Measurements from ENCODE around the gene HIGD1C.
"Not testable (repeated sequence)": the region's sequence is repeated elsewhere in the genome, so short reads cannot be mapped to it uniquely, and the experiment has no call there.

HIGD1C gene

DNA sequence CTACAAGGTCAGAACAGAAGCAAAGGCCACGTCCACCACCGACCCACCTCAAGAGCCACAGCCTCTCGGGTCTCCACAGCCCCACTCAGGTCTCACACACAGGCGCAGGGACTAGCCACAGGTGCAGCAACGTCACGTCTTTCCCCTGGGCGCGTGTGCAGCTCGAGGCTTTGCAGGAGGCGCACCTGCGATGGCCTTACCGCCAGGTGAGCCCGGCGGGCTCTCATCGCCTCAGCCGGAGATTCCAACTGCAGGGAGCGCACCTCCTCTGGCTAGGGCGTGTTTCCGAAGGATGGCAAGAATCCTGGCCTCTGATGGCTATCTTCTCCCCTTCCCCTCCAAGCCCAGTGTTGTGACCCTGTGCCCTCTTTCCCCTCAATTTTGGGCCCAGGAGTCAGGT lies at the start of gene HIGD1C:
HIGD1C (plus strand) TSS at position 35 of the 400 bp plus-strand sequence. CDS start 1,455 bp downstream, outside the sequence.
- DNase-seq (ENCODE audit: low read depth in 3 of 3) = no peak

DNA sequence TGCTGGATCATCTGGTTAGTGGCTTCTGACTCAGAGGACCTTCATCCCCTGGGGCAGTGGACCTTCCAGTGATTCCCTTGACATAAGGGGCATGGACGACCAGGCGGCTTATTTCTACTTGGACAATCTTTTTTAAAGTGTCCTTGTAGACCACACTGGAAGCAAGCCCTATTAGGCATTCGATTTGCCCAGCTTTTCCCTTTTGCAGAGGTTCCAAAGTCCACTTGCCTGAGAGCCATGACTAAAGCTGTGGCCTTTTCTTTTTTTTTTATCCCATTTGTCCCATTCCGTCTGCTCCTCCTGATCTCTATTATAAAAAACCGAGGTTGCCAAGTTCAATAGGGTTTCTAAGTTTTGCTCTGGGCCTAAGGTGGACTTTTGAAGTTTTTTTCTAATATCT lies 43.9 kb upstream of the HIGD1C start:
- DNase-seq (ENCODE audit: low read depth in 3 of 3) = not testable (repeated sequence)

DNA sequence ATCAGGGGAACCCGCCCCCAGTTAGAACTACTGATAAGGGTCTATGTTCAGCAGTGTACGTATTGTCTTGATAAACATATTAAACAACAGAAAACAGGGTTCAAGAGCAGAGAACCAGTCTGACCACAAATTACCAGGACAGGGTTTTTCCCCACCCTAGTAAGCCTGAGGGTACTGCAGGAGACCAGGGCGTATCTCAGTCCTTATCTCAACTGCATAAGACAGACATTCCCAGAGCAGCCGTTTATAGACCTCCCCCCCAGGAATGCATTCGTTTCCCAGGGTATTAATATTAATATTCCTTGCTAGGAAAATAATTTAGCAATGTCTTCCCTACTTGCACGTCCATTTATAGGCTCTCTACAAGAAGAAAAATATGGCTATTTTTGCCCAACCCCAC lies 40.0 kb upstream of the HIGD1C start:
- not testable (repeated sequence) for DNase-seq (ENCODE audit: low read depth in 3 of 3)

DNA sequence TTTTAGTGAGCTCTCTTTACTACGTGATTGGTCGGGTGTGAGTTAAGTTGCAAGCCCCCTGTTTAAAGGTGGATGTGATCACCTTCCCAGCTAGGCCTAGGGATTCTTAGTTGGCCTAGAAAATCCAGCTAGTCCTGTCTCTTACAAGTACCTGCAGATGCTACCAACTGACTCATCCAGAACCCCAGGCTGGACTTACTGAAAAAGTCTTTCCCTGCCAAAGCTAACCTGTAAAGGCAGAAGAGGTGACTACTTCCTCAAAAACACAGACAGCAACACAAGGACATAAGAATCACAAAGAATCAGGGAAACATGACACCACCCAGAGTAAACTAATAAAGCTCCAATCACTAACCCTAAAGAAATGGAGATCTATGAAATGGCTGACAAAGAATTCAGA lies 39.1 kb upstream of the HIGD1C start:
- DNase-seq (ENCODE audit: low read depth in 3 of 3) = no peak

DNA sequence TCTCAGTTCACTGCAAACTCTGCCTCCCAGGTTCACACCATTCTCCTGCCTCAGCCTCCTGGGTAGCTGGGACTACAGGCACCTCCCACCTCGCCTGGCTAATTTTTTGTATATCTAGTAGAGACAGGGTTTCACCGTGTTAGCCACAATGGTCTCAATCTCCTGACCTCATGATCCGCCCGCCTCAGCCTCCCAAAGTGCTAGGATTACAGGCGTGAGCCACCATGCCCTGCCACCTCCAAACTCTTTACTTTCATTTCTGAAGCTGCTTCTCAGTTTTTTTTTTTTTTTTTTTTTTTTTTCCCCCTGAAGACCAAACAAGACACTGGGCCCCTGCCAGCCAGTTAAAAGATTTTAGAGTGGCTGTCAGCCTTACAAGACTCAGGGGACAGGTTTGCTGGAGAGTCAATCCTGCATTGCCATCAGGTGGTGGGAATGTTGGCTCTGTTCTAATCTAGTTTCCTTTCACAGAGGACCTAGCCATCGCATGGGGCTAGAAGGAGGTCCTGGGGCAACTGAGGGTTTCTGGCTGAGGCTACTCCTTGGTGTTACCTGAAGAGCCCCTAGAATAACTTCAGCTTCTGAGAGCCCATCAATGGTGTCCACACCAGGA lies 37.4 kb upstream of the HIGD1C start:
- no peak for DNase-seq (ENCODE audit: low read depth in 3 of 3)

DNA sequence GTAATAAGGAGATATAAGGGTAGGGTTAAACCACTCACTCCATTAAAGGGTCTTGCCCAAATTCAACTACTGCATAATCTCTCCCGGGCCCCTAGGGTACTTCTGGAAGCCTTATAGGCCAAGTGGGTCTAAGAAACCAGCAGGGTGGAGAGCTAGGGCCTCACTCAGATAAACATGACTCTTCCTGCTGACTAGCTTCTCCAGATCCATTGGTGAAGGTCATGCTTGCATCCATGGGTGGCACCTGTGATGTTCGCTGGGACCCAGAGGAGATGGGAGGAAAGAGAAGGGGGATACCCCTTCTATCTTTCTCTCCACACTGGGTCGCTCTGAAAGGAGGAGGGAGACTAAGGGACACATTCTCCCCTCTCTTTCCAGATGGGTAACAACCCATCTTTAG lies 36.1 kb upstream of the HIGD1C start:
- DNase-seq (ENCODE audit: low read depth in 3 of 3) = no peak

DNA sequence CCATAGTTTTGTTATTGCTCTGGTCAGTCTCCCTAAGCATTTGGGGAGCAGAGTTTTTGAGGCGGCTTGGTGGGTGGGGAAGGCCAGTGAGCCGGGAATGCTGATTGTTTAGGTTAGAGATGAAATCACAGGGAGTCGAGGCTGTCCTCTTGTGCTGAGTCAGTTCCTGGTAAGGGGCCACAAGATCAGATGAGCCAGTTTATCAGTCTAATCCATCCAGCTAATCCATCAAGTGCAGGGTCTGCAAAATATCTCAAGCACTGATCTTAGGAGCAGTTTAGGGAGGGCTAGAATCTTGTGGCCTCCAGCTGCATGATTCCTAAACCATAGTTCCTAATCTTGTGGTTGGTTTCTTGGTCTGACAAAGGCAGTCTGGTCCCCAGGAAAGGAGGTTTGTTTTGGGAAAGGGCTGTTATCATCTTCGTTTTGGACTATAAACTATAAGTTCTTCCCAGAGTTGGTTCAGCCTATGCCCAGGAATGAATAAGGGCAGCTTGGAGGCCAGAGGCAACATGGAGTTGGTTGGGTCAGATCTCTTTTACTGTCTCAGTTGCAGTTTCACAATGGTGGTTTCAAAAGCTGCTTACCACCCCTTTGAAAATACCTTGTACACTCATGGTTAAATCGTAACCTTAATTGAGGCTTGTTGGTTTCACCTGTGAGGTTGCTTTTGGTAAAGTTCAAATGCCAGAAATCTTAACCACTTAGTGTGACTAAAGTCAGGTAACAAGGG lies 33.6 kb upstream of the HIGD1C start:
- DNase-seq (ENCODE audit: low read depth in 3 of 3) = no peak

DNA sequence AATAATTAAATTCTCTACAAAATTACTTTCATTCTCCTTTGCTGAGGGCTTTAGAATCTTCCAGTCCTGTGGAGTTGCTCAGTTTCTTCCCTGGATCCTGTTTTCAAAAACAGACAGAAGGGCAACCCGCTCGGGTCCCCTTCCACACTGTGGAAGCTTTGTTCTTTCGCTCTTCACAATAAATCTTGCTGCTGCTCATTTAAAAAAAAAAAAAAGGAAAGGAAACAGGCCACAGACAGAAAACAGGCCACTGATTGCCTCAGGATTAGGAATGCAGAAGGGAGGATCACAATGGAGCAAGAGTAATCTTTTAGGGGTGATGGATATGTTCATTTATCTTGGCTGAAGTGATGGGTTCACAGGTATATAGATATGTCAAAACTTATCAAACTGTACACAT lies 29.5 kb upstream of the HIGD1C start:
- DNase-seq (ENCODE audit: low read depth in 3 of 3) = no peak

DNA sequence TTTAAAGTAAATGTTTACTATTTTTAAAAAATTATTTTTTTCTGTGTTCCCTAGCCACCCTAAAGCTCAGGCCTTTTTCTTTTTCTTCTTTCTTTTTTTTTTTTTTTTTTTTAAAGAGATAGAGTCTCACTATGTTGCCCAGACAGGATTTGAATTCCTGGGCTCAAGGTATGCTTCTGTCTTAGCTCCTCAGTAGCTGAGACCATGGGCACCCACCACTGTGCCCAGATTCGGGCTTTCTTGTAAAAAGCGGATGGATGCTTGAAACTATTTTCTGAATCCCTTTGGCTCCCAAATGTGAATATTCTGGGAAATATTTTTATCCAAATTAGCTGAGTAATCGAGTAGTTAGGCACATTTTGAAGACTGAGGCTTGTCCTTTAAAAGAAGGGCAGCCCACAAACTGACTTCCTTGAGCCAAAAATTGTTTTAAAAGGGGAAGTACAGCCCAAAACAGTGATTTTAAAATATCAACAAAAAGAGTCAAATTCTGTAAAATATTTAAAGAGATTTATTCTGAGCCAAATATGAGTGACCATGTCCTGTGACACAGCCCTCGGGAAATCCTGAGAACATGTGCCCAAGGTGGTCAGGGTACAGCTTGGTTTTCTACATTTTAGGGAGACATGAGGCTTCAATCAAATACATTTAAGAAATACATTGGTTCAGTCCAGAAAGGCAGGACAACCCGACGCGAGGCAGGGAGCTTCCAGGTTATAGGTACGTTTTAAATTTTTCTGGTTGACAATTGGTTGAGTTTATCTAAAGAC lies 28.8 kb upstream of the HIGD1C start:
- no peak for DNase-seq (ENCODE audit: low read depth in 3 of 3)

DNA sequence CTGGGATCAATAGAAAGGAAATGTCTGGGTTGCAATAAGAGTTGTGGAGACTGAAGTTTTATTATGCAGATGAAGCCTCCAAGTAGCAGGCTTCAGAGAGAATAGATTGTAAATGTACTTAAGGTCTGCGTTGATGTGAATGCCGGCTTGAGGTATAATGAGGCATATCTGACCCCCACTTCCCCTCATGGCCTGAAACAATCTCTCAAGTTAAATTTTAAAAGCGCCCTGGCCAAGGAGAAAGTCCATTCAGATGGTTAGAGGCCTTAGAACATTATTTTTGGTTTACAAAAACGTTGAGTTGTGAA lies 28.3 kb upstream of the HIGD1C start:
- no peak for DNase-seq (ENCODE audit: low read depth in 3 of 3)

DNA sequence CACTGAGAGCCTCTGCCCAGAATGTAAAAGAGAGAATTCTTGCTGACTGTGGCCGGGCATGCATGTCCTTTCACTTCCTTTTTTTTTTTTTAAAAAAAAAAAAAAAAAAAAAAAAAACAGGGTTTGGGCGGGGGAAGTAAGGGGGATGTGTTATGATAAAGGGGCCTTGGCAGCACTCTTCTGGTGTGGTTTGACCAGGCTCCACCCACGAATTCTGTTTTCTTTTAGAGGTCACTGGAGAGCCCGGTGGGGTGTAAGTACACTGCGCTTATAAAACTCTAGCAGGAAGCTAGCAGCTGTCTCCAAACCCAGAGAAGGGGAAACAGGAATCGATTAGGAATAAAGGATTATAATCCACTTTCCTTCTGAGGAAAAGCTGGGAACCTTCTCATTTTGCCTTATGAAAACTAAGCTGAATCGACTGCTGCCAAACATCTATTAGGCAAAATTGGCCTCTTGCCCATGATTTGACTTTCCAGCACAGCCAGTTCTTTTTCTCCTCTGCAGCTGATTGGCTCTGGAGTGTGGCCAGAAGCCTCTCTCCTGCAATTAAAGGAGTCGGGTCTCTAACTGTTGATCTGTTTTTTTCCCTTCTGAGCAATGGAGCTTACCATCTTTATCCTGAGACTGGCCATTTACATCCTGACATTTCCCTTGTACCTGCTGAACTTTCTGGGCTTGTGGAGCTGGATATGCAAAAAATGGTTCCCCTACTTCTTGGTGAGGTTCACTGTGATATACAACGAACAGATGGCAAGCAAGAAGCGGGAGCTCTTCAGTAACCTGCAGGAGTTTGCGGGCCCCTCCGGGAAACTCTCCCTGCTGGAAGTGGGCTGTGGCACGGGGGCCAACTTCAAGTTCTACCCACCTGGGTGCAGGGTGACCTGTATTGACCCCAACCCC lies 27.7 kb upstream of the HIGD1C start:
- no peak for DNase-seq (ENCODE audit: low read depth in 3 of 3)

DNA sequence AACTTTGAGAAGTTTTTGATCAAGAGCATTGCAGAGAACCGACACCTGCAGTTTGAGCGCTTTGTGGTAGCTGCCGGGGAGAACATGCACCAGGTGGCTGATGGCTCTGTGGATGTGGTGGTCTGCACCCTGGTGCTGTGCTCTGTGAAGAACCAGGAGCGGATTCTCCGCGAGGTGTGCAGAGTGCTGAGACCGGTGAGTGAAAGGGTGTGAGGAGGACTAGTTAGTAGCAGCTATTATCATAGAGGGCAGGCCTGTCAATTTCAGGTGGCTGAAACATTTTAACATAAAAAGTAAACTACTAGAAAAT lies 27.0 kb upstream of the HIGD1C start:
- no peak for DNase-seq (ENCODE audit: low read depth in 3 of 3)

DNA sequence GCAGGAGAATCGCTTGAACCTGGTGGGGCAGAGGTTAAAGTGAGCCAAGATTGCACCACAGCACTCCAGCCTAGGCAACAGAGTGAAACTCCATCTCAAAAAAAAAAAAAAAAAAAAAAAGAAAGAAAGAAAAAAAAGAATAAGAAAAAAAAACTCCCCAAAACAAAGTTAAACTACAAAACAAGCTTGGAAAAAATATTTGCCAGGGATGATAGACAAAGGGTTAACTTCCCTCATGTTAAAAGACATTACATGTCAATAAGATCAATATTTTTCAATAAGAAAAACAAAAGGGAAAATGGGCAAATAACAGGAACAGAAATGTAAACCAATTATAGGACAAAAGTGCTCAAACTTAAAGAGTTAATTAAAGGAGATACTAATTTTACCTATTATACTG lies 26.4 kb upstream of the HIGD1C start:
- DNase-seq (ENCODE audit: low read depth in 3 of 3) = no peak

DNA sequence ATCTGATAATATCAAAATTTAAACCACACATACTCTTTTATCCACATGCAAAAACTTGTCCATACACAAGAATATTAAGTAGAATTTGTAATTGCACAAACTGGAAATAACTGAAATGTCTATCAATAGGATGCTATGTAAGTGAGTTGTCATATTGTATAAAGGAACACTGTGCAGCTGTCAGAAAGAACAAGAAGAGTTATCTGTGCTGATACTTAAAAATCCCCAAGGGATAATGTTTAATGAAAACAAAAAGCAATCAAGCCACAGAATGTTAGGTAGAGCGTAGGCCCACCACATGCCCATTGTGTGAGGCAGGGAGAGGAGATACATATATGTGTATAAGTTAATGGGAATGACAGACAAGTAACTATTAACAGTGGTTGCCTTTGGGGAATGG lies 25.9 kb upstream of the HIGD1C start:
- no peak for DNase-seq (ENCODE audit: low read depth in 3 of 3)

DNA sequence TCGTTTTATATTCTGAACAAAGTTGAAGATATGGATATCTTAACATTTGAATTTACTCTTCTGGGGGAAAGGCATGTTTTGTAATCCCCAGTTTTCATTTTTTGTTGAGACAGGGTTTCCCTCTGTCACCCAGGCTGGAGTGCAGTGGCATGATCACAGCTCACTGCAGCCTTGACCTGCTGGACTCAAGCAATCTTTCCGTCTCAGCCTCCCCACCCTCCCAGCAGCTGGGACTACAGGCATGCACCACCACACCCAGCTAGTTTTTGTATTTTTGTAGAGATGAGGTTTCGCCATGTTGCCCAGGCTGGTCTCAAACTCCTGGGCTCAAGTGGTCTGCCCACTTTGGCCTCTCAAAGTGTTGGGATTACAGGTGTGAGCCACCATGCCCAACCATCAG lies 25.4 kb upstream of the HIGD1C start:
- DNase-seq (ENCODE audit: low read depth in 3 of 3) = not testable (repeated sequence)

DNA sequence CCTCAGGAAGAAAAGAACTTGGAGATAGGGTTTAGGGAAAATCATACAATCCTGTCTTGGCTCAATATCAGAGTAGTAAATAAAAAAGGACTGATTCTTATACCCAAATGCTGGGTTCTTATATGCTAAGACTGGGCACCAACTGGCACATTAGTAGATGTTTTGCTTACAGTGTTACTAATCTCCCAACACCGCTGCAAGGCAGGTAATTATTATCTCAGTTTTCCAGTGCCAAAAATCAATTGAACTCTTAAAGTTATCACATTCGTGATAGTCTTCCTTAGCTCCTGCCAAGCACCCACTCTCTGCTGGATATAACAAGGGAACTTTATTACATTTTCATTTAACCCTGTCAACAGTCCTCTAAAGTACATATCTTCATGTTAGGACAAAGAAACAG lies 25.0 kb upstream of the HIGD1C start:
- no peak for DNase-seq (ENCODE audit: low read depth in 3 of 3)

DNA sequence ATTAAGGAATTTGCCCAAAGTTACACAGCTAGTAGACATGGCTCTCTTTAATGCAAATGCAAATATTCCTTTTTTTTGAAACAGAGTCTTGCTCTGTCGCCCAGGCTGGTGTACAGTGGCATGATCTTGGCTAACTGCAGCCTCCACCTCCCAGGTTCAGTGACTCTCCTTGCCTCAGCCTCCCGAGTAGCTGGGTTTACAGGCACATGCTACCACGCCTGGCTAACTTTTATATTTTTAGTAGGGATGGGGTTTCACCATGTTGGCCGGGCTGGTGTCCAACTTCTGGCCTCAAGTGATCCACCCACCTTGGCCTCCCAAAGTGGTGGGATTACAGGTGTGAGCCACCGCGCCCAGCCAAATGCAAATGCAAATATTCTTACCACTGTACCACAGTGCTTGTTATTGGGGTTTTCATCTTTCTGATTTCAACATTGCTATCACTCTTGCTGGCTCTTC lies 24.5 kb upstream of the HIGD1C start:
- DNase-seq (ENCODE audit: low read depth in 3 of 3) = no peak

DNA sequence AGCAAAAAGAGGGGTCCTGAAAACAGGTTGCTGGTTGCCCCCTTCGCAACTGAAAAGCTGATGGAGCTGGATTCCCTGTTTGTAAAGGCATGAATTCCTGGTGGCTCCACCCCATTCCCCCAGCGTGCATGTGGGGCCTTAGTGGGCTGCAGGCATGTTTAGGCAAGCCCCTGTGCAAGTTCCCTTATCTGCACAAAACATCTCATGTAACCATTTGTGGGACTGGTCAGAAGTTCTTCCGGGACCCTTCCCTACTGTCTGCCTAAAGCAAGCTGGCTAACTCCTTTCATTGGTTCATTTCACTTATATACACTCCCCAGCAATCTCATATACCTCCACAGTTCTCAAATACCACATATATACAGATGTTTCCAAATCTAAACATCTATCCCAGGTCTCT lies 24.0 kb upstream of the HIGD1C start:
- no peak for DNase-seq (ENCODE audit: low read depth in 3 of 3)

DNA sequence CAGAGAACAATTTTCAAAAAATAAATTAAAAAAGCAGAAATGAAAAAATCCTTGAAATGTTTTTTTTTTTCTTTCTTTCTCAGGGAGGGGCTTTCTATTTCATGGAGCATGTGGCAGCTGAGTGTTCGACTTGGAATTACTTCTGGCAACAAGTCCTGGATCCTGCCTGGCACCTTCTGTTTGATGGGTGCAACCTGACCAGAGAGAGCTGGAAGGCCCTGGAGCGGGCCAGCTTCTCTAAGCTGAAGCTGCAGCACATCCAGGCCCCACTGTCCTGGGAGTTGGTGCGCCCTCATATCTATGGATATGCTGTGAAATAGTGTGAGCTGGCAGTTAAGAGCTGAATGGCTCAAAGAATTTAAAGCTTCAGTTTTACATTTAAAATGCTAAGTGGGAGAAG lies 22.5 kb upstream of the HIGD1C start:
- no peak for DNase-seq (ENCODE audit: low read depth in 3 of 3)

DNA sequence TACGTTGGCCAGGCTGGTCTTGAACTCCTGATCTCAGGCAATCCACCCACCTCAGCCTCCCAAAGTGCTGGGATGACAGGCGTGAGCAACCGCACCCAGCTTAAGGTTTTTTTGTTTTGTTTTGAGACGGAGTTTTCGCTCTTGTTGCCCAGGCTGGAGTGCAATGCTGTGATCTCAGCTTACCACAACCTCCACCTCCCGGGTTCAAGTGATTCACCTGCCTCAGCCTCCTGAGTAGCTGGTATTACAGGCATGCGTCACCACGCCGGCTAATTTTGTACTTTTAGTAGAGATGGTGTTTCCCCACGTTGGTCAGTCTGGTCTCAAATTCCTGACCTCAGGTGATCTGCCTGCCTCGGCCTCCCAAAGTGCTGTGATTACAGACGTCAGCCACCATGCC lies 21.9 kb upstream of the HIGD1C start:
- DNase-seq (ENCODE audit: low read depth in 3 of 3) = not testable (repeated sequence)

DNA sequence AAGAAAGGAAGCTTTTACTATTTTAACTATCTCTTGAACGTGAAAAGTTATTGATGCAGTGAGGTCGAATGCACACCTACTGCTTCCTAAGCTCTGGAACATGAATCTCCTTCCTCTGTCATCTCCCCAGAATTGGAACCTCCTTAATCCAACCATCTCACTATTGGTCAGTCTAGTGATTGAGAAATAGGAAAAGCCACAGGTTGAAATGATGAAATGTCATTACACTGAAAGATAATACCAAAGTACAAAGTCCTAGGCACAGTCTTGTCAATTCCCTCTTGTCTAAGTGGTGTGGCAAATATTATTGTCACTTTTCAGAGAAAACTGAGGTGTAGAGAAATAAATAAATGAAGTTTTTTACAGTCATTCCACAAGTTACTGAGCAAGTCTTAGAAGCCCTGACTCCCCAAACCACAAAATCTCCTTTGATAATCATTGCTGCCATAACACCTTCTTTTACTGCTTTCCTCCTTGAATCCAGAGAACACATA lies 19.5 kb upstream of the HIGD1C start:
- no peak for DNase-seq (ENCODE audit: low read depth in 3 of 3)

All from stimulated activated CD4-positive, alpha-beta T cell treated with anti-CD3 and anti-CD28 coated beads, TNF-alpha, amount 100 ng/mL, for 24 hours (primary cell).